Osteocyte (in vitro differentiated cells): ENCODE data around the gene SKAP1. TPM values are rescaled to one million over a fixed set of nuclear protein-coding genes. Genes with fewer than 3 reads are reported as not detected.
A peak's percentile ranks its signal among the peaks of the same experiment; 100 is the strongest.

Experiments used
- DNase-seq: peaks from one replicate; pipeline ENCODE4 v3.0.0; 2021; ENCODE audit warnings: mixed read lengths; ENCODE audit not compliant: unreplicated experiment; ENCODE audit errors: extremely low spot score
- H3K27ac Mint-ChIP-seq: one replicate; pipeline ENCODE4 v1.8.0; 2021; ENCODE audit warnings: mild to moderate bottlenecking, mixed read lengths; ENCODE audit not compliant: unreplicated experiment
- H3K27me3 Mint-ChIP-seq: one replicate; pipeline ENCODE4 v1.8.0; 2021; ENCODE audit warnings: mixed read lengths; ENCODE audit not compliant: unreplicated experiment
- H3K36me3 Mint-ChIP-seq: one replicate; pipeline ENCODE4 v1.8.0; 2021; ENCODE audit warnings: mixed read lengths; ENCODE audit not compliant: unreplicated experiment
- H3K4me1 Mint-ChIP-seq: one replicate; pipeline ENCODE4 v1.8.0; 2021; ENCODE audit warnings: mixed read lengths; ENCODE audit not compliant: unreplicated experiment
- H3K4me3 Mint-ChIP-seq: one replicate; pipeline ENCODE4 v1.8.0; 2021; ENCODE audit warnings: mild to moderate bottlenecking, moderate library complexity, mixed read lengths; ENCODE audit not compliant: unreplicated experiment
- H3K9me3 Mint-ChIP-seq: one replicate; pipeline ENCODE4 v1.8.0; 2021; ENCODE audit warnings: mixed read lengths; ENCODE audit not compliant: unreplicated experiment
- total RNA-seq: library from RNA; stranded (reverse); gene quantifications from 2 replicates; pipeline ENCODE4 v1.2.1, GENCODE V29; 2021
- TF ChIP-seq, protein P1 (sequence below): fragments of 200-600 bp; sonication (generic); IDR thresholded peaks from 2 replicates; pipeline ENCODE4 v1.5.0; 2021; ENCODE audit warnings: antibody characterized with exemption, mild to moderate bottlenecking, moderate library complexity

SKAP1 gene
- total RNA-seq, 1 donor from 2014 or later: not detected

DNA sequence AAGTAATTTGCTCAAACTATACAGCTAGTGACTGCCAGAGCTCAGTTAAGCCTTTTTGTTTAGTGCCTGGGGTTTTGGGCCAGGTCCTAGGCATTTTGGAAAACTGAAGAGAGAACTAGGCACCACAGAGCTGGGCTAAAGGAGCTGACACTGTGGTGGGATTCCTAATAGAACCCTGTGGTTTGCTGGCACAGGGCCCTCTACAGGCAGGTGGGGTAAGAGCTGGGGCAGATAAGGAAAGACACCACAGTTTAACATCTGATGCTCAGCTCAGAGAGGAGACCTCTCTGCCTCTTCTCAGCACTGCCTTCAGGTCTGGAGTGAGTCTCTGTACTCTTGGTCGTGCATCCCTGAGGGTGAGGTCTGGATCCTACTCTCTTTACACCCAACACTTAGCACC is 201.3 kb downstream of the SKAP1 start:
- Mint-ChIP-seq H3K27me3 (peaks cover 74% of the 10 kb centered on the region), H3K36me3 (no peaks in the 10 kb centered on the region), H3K27ac (no peak overlapping the region), H3K4me3 (no peak overlapping the region), H3K4me1 (no peaks in the 10 kb centered on the region), H3K9me3 (no peaks in the 10 kb centered on the region)
- DNase-seq: no peak
- TF ChIP-seq, protein P1, sequence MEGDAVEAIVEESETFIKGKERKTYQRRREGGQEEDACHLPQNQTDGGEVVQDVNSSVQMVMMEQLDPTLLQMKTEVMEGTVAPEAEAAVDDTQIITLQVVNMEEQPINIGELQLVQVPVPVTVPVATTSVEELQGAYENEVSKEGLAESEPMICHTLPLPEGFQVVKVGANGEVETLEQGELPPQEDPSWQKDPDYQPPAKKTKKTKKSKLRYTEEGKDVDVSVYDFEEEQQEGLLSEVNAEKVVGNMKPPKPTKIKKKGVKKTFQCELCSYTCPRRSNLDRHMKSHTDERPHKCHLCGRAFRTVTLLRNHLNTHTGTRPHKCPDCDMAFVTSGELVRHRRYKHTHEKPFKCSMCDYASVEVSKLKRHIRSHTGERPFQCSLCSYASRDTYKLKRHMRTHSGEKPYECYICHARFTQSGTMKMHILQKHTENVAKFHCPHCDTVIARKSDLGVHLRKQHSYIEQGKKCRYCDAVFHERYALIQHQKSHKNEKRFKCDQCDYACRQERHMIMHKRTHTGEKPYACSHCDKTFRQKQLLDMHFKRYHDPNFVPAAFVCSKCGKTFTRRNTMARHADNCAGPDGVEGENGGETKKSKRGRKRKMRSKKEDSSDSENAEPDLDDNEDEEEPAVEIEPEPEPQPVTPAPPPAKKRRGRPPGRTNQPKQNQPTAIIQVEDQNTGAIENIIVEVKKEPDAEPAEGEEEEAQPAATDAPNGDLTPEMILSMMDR: no peak

DNA sequence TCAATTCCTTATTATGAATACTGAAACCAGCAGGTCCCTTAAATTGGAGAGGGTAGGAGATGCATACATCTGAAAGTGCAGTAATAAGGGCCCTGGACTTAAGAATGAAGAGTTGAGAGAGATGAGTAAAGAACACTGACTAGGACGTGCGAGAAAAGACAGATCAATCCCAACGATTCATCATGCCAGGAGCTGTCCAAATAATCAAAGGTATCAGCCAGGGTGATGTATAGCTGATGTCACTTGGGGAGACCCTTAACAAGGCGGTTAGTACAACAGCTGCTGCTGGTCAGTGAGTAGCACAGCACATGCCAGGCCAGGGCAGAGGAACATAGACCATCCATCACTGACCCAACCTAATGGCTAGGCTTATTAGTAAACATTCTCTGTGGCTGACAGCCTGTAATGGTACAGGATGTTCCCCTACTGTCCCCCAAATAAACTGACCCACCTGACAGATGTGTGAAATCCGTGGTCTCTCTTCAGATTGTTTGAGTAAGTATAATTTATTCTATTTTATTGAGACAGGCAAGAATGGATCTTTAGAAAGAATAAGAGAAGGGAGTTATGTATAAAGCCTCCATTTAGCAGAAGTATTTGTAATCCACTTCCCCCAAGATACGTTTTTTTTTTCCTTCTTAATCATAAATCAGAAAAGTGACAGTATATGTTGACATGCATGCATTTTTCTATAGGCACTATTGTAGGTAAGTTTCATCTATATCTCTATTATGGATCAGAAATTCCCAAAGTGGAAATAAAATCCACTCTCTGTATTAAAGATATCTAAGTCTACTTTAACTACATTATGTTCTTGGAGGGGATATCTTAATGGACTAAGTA is 204.1 kb downstream of the SKAP1 start:
- Mint-ChIP-seq H3K27ac (no peak overlapping the region), H3K4me1 (no peaks in the 10 kb centered on the region), H3K4me3 (no peak overlapping the region), H3K27me3 (peaks cover 67% of the 10 kb centered on the region), H3K36me3 (no peaks in the 10 kb centered on the region), H3K9me3 (no peaks in the 10 kb centered on the region)
- no peak for DNase-seq
- TF ChIP-seq, protein P1: no peak

DNA sequence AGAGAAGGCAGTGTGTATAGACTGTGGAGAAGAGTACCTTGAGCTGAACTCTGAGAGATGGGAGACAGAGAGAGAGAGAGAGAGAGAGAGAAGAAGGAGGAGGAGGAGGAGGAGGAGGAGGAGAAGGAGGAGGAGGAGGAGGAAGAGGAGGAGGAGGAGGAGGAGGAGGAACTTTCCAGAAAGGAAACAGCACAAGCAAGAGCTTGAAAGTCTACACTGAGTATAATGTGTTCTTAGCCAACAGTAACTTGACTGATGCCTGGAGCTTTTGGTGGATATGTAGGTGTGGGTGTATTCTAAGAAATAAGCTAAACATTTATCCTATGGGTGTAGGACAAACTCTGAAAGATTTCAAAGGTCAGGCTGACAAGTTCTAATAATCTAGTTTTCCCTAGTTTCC is 206.1 kb downstream of the SKAP1 start:
- no peaks in the 10 kb centered on the region for H3K36me3 Mint-ChIP-seq
- TF ChIP-seq, protein P1: no peak
- no peaks in the 10 kb centered on the region for H3K9me3 Mint-ChIP-seq
- H3K27ac Mint-ChIP-seq: no peak overlapping the region
- no peak for DNase-seq
- H3K4me3 Mint-ChIP-seq: no peak overlapping the region
- H3K27me3 Mint-ChIP-seq: peaks cover 71% of the 10 kb centered on the region
- no peaks in the 10 kb centered on the region for H3K4me1 Mint-ChIP-seq

DNA sequence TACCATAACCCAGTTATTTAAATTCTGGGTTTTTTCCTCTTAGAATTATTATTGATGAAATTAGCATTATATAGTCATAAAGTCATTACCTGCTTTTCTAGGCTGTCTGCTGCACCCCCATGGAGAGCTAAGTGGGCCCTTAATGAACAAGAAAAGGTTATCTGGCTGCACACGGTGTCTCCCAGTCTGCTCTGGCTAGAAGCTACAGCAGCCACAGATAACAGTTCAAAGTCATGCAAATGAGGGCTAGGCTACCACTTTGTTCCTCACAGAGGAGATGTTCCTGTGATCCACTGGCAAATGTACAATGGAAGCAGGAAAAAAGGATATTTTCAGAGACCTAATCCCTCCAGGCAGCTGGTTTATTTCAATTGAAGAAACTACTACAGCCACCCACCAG is 210.4 kb downstream of the SKAP1 start:
- no peaks in the 10 kb centered on the region for H3K4me1 Mint-ChIP-seq

DNA sequence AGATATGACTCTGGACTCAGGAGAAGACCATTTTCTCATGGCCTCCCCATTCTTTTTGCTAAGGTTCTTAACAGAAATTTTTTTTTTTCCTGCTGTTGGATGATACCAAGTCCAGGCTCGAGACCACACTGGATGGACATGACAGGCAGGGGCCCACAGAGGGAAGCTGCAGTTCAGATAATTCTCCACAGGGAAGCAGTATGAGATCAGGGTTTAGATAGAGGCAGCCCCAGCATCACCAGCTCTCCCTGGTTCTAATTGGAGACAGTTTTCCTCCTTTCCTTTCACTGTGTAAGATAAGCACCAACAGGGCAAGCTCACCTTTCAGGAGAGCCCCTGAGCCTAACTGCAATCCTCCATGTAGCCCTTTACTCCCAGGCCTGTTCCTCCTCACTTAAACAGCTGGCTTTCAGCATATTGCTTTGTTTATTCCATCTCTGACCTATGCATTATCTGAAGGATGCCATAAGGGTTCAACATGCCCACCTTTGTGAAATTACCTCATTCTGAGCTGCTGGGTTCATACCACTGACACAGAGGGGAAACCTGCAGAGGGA is 214.4 kb downstream of the SKAP1 start:
- no peak overlapping the region for H3K4me3 Mint-ChIP-seq
- DNase-seq: no peak
- H3K27me3 Mint-ChIP-seq: peaks cover 86% of the 10 kb centered on the region

More for the DNA sequence above, 210.4 kb downstream of the SKAP1 start:
- Mint-ChIP-seq H3K36me3 (no peaks in the 10 kb centered on the region), H3K4me3 (no peak overlapping the region), H3K27me3 (peaks cover 76% of the 10 kb centered on the region), H3K9me3 (no peaks in the 10 kb centered on the region), H3K27ac (no peak overlapping the region)
- no peak for DNase-seq
- TF ChIP-seq, protein P1: no peak

More for the DNA sequence above, 214.4 kb downstream of the SKAP1 start:
- TF ChIP-seq, protein P1: peak; percentile 32
- H3K36me3 Mint-ChIP-seq: no peaks in the 10 kb centered on the region
- H3K4me1 Mint-ChIP-seq: no peaks in the 10 kb centered on the region
- no peak overlapping the region for H3K27ac Mint-ChIP-seq
- no peaks in the 10 kb centered on the region for H3K9me3 Mint-ChIP-seq
